A549 (cell line): ENCODE data around the gene PASK.

Experiments used
- CHD2 ChIP-seq: fragments of 150-350 bp; IDR thresholded peaks from 2 replicates; pipeline ENCODE4 v1.6.1; 2014; ENCODE audit warnings: low read length; ENCODE audit not compliant: partially characterized antibody
- RAD21 ChIP-seq, 2 experiments: fragments of >200 bp in 1 of 2; sonication (Bioruptor Twin) in 1 of 2; formaldehyde crosslinking in 1 of 2; IDR thresholded peaks in 1 of 2; conservative IDR thresholded peaks in 1 of 2; 2 replicates in 1 of 2; 3 replicates in 1 of 2; pipeline ENCODE4 v1.6.1; 2012 to 2018; ENCODE audit warnings: inconsistent platforms in 1 of 2

DNA sequence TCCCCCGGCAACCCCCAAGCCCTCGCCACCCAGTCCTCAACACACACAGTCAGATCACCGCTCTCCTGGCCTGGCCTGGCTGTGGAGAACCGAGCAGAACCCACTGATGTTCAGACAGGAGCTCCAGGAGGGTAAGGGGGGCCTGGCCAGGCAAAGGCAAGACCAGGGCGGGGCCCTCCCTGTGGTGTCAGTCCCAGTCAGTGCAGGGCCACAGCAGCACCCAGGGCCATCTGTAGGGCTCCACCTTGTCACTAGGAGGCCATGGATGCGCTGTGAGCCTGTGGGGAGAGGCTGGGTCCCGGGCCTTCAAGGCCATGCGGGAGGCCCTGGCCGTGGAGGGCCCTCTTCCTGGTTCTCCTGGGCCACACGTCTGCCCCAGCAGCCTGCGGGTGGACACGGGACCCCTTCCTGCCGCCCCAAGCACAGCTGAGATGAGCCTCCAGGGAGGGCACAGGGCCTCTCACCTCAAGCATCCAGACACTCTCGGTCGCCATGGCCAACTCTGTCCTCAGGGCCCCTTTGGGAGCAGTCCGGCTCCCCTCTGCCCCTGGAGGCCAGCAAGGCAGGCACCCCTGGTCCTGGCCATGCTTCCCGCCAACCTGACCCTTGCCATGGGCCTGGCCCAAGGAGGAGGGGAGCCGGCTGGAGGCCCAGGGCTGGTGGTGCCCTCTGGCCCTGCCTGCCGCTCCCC is 41.2 kb upstream of the PASK start:
- no peak for TF ChIP-seq CHD2
- TF ChIP-seq RAD21 (conservative IDR thresholded peaks at IDR 0.05 in 1 of 2, IDR thresholded peaks at IDR 0.05 in 1 of 2), result no peak
